Gastroesophageal sphincter (tissue), 4 donors: ENCODE data around the gene KIF17. TPM values are rescaled to one million over a fixed set of nuclear protein-coding genes. Genes with fewer than 3 reads are reported as not detected.
"Not testable (repeated sequence)": the region's sequence is repeated elsewhere in the genome, so short reads cannot be mapped to it uniquely, and the experiment has no call there.

ENCODE experiments used
- ATAC-seq: fragments of 150-250 bp; one replicate; pipeline ENCODE4 v1.9.1; 2016; ENCODE audit warnings: mild to moderate bottlenecking, moderate library complexity
- H3K27ac ChIP-seq, 4 donors: fragments of 200-600 bp; sonication (generic) in 3 of 4; 1 replicate in 3 of 4; 2 replicates in 1 of 4; pipeline ENCODE4 v1.5.1; 2016 to 2019
- H3K27me3 ChIP-seq: fragments of 200-600 bp; sonication (generic); one replicate; pipeline ENCODE4 v1.5.1; 2019
- H3K36me3 ChIP-seq, 2 donors: fragments of 200-600 bp; sonication (generic); one replicate each; pipeline ENCODE4 v1.5.1; 2019; ENCODE audit warnings: control low read depth in 1 of 2
- H3K4me1 ChIP-seq, 3 donors: fragments of 200-600 bp; sonication (generic); 1 replicate in 2 of 3; 2 replicates in 1 of 3; pipeline ENCODE4 v1.5.1; 2016 to 2019; ENCODE audit warnings: control low read depth in 2 of 3
- H3K4me3 ChIP-seq, 2 donors: fragments of 200-600 bp; sonication (generic); one replicate each; pipeline ENCODE4 v1.5.1; 2019; ENCODE audit warnings: mild to moderate bottlenecking in 1 of 2, moderate library complexity in 1 of 2
- H3K9me3 ChIP-seq, 3 donors: fragments of 200-600 bp; sonication (generic); one replicate each; pipeline ENCODE4 v1.5.1; 2017 to 2019; ENCODE audit warnings: control low read depth in 2 of 3
- CTCF ChIP-seq, 4 experiments: fragments of 200-600 bp in 2 of 4; fragments of 450-650 bp in 2 of 4; sonication (generic) in 1 of 4; IDR thresholded peaks; one replicate each; pipeline ENCODE4 v1.5.1; 2017 to 2019; ENCODE audit warnings: antibody characterized with exemption in 4 of 4, mild to moderate bottlenecking in 2 of 4, moderate library complexity in 2 of 4
- EP300 ChIP-seq: sonication (generic); formaldehyde crosslinking; IDR thresholded peaks from one replicate; pipeline ENCODE4 v1.6.1; 2017; ENCODE audit warnings: antibody characterized with exemption, mild to moderate bottlenecking
- POLR2A ChIP-seq, 2 donors: fragments of 450-650 bp; IDR thresholded peaks; one replicate each; pipeline ENCODE4 v1.6.1; 2017; ENCODE audit warnings: antibody characterized with exemption in 2 of 2, mild to moderate bottlenecking in 2 of 2, moderate library complexity in 1 of 2
- POLR2AphosphoS5 ChIP-seq: sonication (generic); formaldehyde crosslinking; IDR thresholded peaks from one replicate; pipeline ENCODE4 v1.6.1; 2017; ENCODE audit warnings: antibody characterized with exemption
- WGBS, 2 donors: methylation state at CpG; one replicate each; pipeline ENCODE4 v1.1.5; 2018; ENCODE audit warnings: low coverage in 1 of 2; 5-methylcytosine and 5-hydroxymethylcytosine counted together
- total RNA-seq, 4 donors: library from RNA; depleted of rRNA; stranded (reverse); fragments of >200 nt; gene quantifications; one replicate each; pipeline ENCODE4 v1.1.0, GENCODE V29; 2016

Gene KIF17
- total RNA-seq, 4 donors from 2014 or later: 0.47 to 11.8 (median 7.5) TPM

DNA sequence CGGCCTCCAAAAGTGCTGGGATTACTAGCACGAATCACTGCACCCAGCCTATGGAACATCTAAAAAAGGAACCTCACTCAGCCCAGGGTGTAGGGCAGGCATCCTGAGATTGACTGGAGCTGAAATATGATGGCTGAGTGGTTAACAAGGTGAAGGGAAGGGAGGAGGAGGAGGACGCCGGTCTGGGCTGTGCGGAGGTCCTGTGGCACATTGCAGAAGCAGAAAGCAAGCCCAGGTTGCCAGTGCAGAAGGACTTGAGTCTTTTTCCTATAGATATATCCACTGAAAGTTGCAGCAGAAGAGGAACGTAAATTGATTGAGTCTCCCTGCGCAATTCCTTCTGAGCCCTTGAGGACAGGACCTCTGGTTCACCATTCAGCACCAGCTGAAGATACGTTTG lies 1.5 kb upstream of the KIF17 start:
- H3K9me3 ChIP-seq: no peaks in the 10 kb centered on the region
- WGBS, 2 donors: 79 to 96% methylated on average over 3 to 6 of the region's 8 CpGs
- no peak overlapping the region for H3K27ac ChIP-seq
- no peak for ATAC-seq
- H3K27me3 ChIP-seq: peaks cover 24% of the 10 kb centered on the region
- TF ChIP-seq POLR2A (IDR thresholded peaks at IDR 0.05) (no peak), POLR2AphosphoS5 (no peak), EP300 (no peak), CTCF (IDR thresholded peaks at IDR 0.05) (no peak)
- no peak overlapping the region for H3K4me3 ChIP-seq
- H3K36me3 ChIP-seq: no peaks in the 10 kb centered on the region
- H3K4me1 ChIP-seq: peaks cover 0 to 13% (median 6%) of the 10 kb centered on the region in 3 donors

- Histone ChIP-seq H3K4me3 (peak overlapping the region; percentile 24 to 58), H3K4me1 (peaks cover 0 to 13% (median 6%) of the 10 kb centered on the region in 3 donors), H3K27ac (peak overlapping the region in 1 of 4 donors; percentile 17), H3K27me3 (peaks cover 31% of the 10 kb centered on the region)
- 69 to 90% methylated on average over 2 to 6 of the region's 17 CpGs for WGBS, 2 donors
- H3K9me3 ChIP-seq, H3K36me3 ChIP-seq, ATAC-seq: not testable (repeated sequence)
Measured at GRCh38 chr1:20718343-20718882, 606 bp upstream of the KIF17 start.

DNA sequence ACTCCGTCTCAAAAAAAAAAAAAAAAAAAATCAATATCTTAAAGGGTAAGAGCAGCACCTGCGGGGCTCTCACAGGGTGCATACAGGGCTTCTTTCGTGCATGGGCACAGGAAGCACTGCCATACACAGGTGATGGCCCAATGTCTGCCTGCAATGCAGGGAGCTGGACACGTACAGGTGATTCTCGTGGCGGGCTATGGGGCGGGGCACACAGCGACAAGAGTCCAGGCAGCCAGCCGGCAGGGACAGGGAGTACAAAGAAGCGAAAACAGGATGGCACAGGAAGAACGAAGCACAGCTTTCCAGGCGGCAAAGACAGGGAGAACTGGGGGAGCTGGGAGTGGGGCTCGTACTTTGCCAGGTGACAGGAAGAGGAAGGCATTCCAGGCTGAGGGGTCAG lies 1.6 kb downstream of the KIF17 start:
- H3K9me3 ChIP-seq: no peaks in the 10 kb centered on the region
- no peak for ATAC-seq

DNA sequence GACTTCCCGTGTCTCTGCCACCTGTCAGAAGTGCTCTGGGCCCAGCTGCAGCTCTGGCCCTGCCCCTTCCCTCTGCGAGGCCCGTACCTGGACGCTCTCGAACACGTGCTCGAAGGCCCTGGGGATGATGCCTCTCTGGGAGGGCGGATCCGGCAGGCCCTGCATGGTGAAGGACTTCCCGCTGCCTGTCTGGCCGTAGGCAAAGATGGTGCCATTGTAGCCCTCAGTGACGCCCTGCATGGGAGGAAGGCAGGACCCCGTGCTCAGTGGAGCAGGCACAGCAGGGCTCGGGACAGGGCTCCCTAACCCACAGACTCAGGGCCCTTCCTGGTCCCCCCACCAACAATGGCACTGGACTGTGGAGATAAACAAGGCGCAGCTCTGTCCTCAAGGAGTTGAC lies 2.4 kb downstream of the KIF17 start:
- TF ChIP-seq CTCF (IDR thresholded peaks at IDR 0.05) (no peak), POLR2AphosphoS5 (no peak), POLR2A (IDR thresholded peaks at IDR 0.05) (no peak), EP300 (no peak)
- Histone ChIP-seq H3K4me1 (peaks cover 0 to 13% (median 6%) of the 10 kb centered on the region in 3 donors), H3K27ac (no peak overlapping the region), H3K27me3 (peaks cover 52% of the 10 kb centered on the region), H3K36me3 (no peaks in the 10 kb centered on the region), H3K4me3 (no peak overlapping the region), H3K9me3 (no peaks in the 10 kb centered on the region)
- WGBS, 2 donors: 100% methylated on average over 1 of the region's 15 CpGs; no CpG with 5 or more reads in 1 of the 2 donors
- no peak for ATAC-seq

More for the DNA sequence above, 1.6 kb downstream of the KIF17 start:
- TF ChIP-seq CTCF (IDR thresholded peaks at IDR 0.05) (no peak), POLR2AphosphoS5 (no peak), EP300 (no peak), POLR2A (IDR thresholded peaks at IDR 0.05) (no peak)
- Histone ChIP-seq H3K4me1 (peaks cover 0 to 13% (median 6%) of the 10 kb centered on the region in 3 donors), H3K27ac (no peak overlapping the region), H3K4me3 (no peak overlapping the region), H3K27me3 (peaks cover 47% of the 10 kb centered on the region), H3K36me3 (no peaks in the 10 kb centered on the region)
- 60 to 80% methylated on average over 1 to 13 of the region's 13 CpGs for WGBS, 2 donors

GRCh38 chr1:20713440-20713839 lies 4.4 kb downstream of the KIF17 start:
- no peaks in the 10 kb centered on the region for H3K36me3 ChIP-seq
- WGBS, 2 donors: 100% methylated on average over 2 of the region's 6 CpGs; no CpG with 5 or more reads in 1 of the 2 donors
- no peak for ATAC-seq
- H3K27ac ChIP-seq: no peak overlapping the region
- H3K9me3 ChIP-seq: no peaks in the 10 kb centered on the region
- no peak overlapping the region for H3K4me3 ChIP-seq
- TF ChIP-seq CTCF (IDR thresholded peaks at IDR 0.05): no peak
- TF ChIP-seq POLR2A (IDR thresholded peaks at IDR 0.05): no peak
- no peak for TF ChIP-seq EP300
- no peak for TF ChIP-seq POLR2AphosphoS5
- H3K27me3 ChIP-seq: peaks cover 60% of the 10 kb centered on the region
- peaks cover 0 to 13% (median 6%) of the 10 kb centered on the region in 3 donors for H3K4me1 ChIP-seq
